Hematopoietic multipotent progenitor cell treated with erythropoietin and hydrocortisone succinate and interleukin-3 and kit ligand, for 6 days (in vitro differentiated cells): Measurements from ENCODE around the gene MYO5B.
"Not testable (repeated sequence)": the region's sequence is repeated elsewhere in the genome, so short reads cannot be mapped to it uniquely, and the experiment has no call there.

Experiments used
- DNase-seq: peaks from one replicate; pipeline ENCODE4 v3.0.0-alpha.2; 2015

Gene MYO5B

DNA sequence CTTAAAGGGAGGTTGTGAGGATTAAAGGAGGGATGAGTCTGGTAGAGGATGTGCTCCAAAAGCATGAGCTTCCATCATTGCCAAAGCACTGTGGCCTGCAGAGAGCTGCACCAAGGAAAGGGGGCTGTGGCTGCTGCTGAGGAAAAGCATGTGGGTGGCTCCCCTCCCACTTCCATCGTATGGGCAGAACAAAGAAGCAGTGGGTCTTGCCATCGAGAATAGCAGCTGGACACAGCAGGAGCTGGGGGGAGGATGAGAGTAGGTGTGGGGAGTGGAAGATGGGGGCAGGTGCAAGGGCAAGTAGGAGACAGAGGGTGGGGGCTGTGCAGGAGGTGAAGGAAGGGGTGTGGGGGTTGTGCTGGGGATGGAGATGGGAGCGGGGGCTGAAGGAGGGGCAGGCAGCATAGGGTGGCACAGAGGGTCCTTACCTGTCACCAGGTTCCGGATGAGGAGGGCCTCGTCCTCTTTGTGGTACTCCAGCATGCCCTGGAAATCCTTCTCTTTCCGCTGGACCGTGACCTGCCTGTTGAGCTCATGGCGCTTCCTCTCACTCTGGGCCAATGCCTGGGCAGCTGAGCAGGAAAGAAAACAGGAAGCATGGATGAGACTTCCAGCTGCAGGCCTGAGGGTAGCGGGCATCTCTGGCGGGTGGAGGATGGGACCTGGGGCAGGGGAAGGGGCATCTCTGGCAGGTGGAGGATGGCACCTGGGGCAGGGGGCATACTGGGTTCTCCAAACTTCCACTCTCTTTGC, 348.1 kb downstream of the MYO5B start:
- no peak for DNase-seq

DNA sequence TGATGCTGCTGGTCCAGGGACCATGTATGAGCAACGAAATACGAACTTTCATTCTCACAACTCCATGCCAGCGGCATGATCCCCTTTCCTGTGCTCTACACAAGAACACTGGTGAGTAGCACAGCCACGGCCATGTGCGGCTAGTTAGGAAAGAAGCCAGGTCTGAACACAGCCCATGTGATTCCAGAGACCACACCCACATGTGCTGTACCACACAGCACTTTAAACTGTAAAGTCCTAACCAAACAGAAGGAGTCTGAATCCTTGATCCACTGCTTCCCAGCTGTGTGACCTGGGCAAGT, 348.6 kb downstream of the MYO5B start:
- DNase-seq, result no peak

GRCh38 chr18:49845629-49846360, 349.2 kb downstream of the MYO5B start:
- DNase-seq, result no peak

GRCh38 chr18:49844903-49845302, 350.0 kb downstream of the MYO5B start:
- no peak for DNase-seq

- DNase-seq, result no peak
Measured at GRCh38 chr18:49843778-49844625, 350.9 kb downstream of the MYO5B start.

DNA sequence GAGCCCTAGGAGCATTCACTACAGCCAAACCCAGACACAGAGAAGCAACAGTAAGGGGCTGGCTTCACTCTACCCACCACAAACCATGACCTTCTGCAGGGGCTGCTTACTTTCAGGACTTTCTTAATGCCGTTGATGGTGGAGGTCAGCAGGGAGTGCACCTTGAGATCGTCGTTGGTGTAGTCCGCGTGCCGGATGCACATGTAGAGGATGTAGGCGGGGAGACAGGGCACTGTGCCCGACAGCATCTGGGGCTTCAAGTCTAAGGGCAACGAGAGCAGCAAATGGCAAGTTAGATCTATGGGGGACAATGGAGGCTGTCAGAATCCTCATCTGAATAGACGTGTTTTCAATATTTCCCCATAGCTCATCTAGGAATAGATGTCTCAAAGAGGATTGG, 351.8 kb downstream of the MYO5B start:
- DNase-seq, result no peak

DNA sequence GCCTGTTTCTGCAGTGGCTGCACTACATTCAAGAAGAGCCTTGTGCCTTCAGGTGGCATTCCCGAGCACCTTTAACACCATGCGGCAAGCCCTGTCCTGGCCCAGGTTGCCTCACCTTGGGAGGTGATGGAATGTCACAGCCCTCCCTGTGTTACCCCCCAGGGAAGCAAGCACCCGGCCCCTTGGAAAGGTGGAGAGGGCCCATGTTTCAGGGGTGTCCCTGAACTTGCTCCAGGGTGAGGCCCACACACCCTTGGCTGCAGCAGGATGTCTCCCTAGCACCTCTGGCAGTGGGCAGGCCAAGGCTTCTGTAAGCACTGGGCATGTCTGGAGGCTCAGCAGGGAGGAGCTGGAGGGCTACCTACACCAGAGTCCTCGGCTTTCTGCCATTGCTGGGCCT, 352.3 kb downstream of the MYO5B start:
- no peak for DNase-seq

- DNase-seq, result no peak
Measured at GRCh38 chr18:49841236-49842217, 353.4 kb downstream of the MYO5B start.

DNA sequence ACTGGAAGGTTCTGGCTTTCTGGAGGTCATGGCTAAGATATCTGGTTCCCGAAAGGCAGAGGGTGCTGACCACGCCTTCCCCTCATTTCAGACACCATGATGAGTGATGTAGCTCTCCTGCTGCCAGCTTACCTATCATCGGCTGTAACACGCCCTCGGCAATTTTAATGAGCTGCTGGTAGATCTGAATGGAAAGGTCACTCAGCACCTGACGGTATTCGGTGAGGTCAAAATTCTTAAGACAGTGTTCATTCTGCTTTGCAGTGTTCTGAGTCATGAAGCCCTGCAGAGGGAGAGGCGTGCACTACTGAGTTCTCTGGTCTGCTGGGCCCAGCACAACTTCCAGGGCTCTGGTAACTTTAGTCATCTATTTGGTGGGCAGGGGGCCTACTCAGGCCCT, 355.9 kb downstream of the MYO5B start:
- DNase-seq, result no peak

DNA sequence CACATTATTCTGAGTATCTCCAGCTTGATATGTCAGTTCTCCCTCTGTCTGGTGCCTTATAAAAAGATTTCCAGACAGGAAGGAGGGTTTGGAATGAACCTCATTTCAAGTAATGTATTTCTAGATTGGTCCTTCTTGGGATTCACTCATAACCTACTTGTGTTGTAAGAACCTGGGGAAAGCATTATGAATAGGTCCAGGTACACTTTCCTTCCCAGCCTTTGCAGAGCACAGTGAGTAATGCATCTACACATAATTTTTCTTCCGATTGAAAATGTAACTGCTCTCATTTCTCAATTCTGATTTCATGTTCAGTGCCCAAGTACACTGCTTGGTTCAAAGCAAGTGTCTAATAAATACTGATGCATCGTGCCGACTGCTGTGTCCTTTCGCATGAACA, 356.6 kb downstream of the MYO5B start:
- DNase-seq, result no peak

GRCh38 chr18:49837889-49838288, 357.1 kb downstream of the MYO5B start:
- DNase-seq, result no peak

DNA sequence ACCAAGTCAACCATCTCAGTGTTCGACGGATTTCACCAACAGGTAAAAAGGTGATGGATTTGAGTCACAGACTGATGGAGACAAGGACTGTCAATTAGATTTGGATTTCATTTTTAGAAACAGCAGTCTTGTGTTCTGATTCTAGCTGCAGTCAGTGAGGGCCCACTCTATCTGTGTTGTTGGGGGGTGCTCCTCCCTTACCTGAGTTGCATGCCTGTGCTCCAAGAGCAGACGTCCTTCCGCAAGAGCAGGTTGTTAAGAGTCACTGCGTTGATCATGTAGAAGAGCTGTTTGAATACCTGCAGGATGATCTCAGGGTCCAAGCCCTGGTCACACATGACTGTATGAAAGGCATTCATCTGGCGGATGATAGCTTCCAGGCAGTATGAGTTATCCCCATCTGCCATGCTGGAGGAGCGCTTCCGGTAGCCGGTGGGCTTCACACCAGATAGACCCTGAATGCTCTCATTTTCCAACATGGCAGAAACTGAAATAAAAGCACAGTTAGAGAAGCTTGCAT, 357.6 kb downstream of the MYO5B start:
- not testable (repeated sequence) for DNase-seq

DNA sequence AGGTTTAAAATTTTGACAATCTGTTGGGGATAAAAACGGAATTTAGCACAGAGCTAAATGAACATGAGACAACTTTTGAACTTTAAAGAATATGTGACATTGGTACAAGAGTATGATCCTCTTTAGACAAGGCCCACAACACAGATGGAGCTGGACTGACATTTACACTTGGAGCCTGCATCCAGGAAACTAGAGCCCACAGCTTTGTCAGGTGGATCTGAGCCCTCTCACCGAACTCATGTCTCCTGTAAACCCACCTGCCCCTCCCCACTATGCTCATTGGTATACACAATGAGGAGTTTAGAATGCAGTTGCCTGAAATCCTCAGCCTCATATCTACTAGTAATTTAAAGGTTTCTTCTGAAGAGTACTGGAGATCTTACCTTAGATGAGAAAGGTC, 359.5 kb downstream of the MYO5B start:
- DNase-seq, result no peak

DNA sequence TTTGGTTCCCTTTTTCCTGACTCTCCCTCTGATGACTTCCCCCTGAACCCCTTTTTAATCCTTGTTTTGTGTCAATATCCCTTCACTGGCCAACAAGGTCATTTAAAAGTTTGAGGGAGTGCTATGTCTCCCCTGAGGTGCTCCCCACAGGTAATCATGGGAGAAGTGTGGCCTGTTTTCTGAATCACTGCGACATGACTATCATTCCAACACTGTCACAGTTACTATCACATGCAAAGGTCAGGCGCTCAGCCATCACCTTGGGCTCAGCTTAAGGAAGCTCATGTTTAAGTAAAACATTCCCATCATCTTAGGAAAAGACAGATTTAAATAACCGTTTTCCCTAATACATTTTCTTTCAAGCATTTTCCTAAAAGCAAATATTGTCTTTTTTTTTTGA, 360.7 kb downstream of the MYO5B start:
- no peak for DNase-seq

DNA sequence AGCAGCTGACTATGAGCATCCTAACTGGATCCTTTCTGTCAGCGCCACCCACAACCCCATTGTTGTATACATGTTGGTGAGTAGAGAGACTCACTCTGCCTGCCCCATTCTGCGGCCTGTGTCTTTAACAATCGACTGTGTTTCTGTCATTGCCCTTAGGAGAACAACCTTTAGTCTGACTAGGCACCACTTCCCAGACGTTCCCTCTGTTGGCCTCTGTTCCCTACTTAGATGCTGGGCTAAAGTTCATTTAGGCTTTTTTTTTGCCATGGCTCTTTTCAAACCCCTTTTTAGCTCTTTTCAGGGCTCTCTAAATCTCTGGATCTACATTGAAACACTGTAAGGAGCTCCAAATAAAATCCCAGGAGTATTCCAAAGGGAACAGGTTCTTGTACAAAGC, 361.1 kb downstream of the MYO5B start:
- DNase-seq, result no peak

GRCh38 chr18:49832221-49832647, 362.7 kb downstream of the MYO5B start:
- no peak for DNase-seq

DNA sequence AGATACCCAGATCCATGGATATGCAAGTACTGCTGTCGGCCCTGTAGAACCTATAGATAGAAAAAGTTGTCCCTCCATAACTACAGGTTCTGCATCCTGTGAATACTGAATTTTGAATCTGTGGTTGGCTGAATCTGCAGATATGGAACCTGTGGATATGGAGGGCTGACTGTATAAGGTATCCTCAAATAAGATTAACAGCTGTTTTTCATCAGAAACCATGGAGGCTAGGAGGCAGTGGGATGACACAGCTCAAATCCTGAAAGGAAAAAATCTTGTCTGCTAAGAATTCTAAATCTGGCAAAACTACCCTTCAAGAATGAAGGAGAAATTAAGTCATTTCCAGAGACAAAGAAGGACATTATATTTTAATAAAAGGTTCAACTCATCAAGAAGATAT, 367.0 kb downstream of the MYO5B start:
- no peak for DNase-seq

DNA sequence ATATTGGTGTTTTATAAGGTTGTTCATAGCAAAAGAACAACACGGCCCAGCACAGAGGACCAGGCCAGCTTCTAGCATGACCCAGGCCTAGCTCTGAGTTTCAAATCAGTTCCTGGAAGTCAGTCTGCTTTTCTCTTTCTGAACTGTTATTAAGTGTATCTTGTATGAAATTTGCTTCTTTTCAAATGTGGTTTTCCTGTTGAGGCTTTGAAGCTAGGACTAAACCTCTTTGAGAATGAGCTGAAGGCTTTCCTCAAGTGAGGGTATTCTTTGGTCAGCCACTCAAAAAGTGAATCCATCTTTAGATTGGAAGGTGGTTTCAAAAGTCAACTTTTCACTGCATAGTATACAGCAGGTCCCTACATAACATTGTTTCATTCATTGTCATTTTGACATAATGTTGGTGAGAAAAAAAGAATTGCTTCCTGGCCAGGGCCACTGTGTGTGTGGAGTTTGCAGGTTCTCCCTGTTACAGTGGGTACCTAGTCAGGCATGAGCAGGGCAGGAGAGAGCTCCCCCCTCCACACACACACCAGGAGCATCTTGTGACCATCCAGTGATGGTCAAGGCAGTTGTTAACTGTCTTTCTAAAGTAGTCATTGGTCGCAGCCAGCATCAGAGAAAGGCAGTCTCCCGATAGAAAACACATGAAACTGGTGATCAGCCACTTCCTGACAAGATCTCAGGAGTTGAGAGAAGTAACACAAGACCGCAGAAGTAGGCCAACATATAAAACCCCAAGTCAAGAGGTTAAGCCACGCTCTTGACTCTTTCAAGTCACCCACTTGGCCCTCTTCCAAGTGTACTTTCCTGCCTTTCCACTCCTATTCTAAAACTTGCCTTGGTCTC, 374.9 kb downstream of the MYO5B start:
- DNase-seq, result peak; percentile 72

DNA sequence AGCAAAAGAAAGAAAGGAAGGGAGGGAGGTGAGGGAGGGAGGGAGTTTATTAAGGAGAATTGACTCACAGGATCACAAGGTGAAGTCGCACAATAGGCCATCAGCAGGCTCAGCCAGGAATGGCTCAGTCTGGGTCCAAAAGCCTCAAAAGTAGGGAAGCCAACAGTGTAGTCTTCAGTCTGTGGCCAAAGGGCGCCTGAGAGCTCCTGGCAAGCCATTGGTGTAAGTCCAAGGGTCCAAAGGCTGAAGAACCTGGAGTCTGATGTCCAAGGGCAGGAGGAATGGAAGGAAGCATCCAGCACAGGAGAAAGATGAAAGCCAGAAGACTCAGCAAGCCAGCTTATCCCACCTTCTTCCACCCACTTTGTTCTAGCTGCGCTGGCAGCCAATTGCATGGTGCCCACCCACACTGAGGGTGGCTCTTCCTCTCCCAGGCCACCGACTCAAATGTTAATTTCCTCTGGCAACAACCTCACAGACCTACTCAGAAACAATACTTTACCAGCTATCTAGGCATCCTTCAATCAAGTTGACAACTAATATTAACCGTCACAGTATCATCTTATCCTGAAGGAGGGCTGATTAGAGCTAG, 375.8 kb downstream of the MYO5B start:
- DNase-seq, result no peak

GRCh38 chr18:49817947-49818346, 377.0 kb downstream of the MYO5B start:
- DNase-seq, result no peak

DNA sequence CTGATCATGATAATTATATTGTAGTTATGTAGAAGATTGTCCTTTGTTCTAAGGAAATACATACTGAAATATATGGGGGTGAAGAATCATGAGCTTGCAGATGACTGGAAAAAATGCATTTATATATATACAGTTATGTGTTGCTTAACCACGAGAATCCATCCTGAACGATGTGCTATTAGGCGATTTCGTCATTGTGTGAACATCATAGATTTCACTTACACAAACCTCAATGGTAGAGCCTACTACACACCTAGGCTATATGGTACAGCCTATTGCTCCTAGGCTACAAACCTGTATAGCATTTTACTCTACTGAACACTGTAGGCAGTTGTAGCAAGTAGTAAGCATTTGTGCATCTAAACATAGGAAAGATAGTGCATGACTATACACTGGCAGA, 379.0 kb downstream of the MYO5B start:
- DNase-seq, result peak; percentile 9
